ENCODE results near the gene DLGAP1.

Gene DLGAP1

DNA sequence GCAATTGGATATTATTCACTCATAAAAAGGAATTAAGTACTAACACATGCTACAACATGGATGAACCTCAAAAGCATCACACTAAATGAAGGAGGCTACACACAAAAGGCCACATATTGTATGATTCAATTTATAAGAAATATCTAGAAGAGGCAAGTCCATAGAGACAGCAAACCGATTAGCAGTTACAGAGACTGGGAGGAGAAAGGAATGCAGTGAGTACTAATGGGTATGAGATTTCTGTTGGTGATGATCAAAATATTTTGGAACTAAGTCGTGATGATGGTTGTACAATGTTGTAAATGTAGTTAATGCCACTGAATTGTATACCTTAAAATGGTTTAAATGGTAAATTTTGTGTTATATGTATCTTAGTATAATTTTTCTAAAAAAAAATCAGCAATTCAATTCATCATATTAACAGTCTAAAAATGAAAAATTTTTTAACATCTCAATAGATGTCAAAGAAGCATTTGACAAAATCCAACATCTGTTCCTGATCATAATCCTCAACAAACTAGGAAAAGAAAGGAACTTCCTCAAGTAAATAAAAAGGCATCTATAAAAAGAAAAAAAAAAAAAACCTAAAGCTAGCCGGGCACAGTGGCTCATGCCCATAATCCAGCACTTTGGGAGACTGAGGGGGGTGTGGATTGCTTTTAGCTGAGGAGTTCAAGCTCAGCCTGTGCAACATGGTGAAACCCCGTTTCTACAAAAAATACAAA lies 907.1 kb downstream of the DLGAP1 start:
- Histone ChIP-seq H3K79me2 (ENCODE audit: insufficient read depth, low read length) (no peaks in the 10 kb centered on the region), H3K9ac (ENCODE audit: low read length) (no peak overlapping the region), H3K9me3 (ENCODE audit: insufficient read depth, low read length) (no peaks in the 10 kb centered on the region), H3F3A (ENCODE audit: insufficient read depth) (no peaks in the 10 kb centered on the region), H3K9me2 (replicated peaks; ENCODE audit: insufficient read depth, low read length) (no peaks in the 10 kb centered on the region), H3K4me3 (ENCODE audit: insufficient read depth, low read length, poor library complexity, severe bottlenecking) (no peak overlapping the region), H3K36me3 (ENCODE audit: low read length) (no peaks in the 10 kb centered on the region), H3K27ac (ENCODE audit: low read depth, low read length) (no peak overlapping the region), H3K4me2 (ENCODE audit: low read depth, low read length, poor library complexity, severe bottlenecking) (no peak overlapping the region), H2AFZ (ENCODE audit: low read depth, low read length, severe bottlenecking) (no peak overlapping the region), H4K20me1 (ENCODE audit: low read depth, low read length) (no peaks in the 10 kb centered on the region), H3K27me3 (ENCODE audit: low read length) (no peaks in the 10 kb centered on the region)
- TF ChIP-seq, protein P1, sequence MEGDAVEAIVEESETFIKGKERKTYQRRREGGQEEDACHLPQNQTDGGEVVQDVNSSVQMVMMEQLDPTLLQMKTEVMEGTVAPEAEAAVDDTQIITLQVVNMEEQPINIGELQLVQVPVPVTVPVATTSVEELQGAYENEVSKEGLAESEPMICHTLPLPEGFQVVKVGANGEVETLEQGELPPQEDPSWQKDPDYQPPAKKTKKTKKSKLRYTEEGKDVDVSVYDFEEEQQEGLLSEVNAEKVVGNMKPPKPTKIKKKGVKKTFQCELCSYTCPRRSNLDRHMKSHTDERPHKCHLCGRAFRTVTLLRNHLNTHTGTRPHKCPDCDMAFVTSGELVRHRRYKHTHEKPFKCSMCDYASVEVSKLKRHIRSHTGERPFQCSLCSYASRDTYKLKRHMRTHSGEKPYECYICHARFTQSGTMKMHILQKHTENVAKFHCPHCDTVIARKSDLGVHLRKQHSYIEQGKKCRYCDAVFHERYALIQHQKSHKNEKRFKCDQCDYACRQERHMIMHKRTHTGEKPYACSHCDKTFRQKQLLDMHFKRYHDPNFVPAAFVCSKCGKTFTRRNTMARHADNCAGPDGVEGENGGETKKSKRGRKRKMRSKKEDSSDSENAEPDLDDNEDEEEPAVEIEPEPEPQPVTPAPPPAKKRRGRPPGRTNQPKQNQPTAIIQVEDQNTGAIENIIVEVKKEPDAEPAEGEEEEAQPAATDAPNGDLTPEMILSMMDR (IDR thresholded peaks at IDR 0.05; ENCODE audit: insufficient read depth, low read length, poor library complexity, severe bottlenecking): no peak

DNA sequence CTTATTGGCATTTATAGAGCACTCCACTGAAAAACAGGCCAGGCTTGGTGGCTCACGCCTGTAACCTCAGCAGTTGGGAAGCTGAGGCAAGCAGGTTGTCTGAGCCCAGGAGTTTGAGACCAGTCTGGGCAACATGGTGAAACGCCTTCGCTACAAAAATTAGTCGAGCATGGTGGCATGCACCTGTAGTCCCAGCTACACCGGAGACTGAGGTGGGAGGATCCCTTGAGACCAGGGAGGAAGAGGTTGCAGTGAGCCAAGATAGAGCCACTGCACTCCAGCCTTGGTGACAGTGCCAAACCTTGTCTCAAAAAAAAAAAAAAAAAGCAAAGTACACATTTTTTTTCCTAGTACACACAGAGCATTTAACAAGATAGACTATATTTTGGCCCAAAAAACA lies 909.0 kb downstream of the DLGAP1 start:
- H3K9ac ChIP-seq (ENCODE audit: low read length): no peak overlapping the region
- no peak overlapping the region for H3K27ac ChIP-seq (ENCODE audit: low read depth, low read length)
- H3K79me2 ChIP-seq (ENCODE audit: insufficient read depth, low read length): no peaks in the 10 kb centered on the region
- H3K9me3 ChIP-seq (ENCODE audit: insufficient read depth, low read length): no peaks in the 10 kb centered on the region
- no peaks in the 10 kb centered on the region for H3F3A ChIP-seq (ENCODE audit: insufficient read depth)
- H3K36me3 ChIP-seq (ENCODE audit: low read length): no peaks in the 10 kb centered on the region
- no peaks in the 10 kb centered on the region for H4K20me1 ChIP-seq (ENCODE audit: low read depth, low read length)
- no peaks in the 10 kb centered on the region for H3K27me3 ChIP-seq (ENCODE audit: low read length)
- no peak overlapping the region for H3K4me2 ChIP-seq (ENCODE audit: low read depth, low read length, poor library complexity, severe bottlenecking)
- TF ChIP-seq, protein P1 (IDR thresholded peaks at IDR 0.05; ENCODE audit: insufficient read depth, low read length, poor library complexity, severe bottlenecking): no peak
- no peak for TF ChIP-seq EZH2phosphoT487 (conservative IDR thresholded peaks at IDR 0.05; ENCODE audit: low read length)
- no peak overlapping the region for H3K4me3 ChIP-seq (ENCODE audit: insufficient read depth, low read length, poor library complexity, severe bottlenecking)
- H3K9me2 ChIP-seq (replicated peaks; ENCODE audit: insufficient read depth, low read length): no peaks in the 10 kb centered on the region
- no peak overlapping the region for H2AFZ ChIP-seq (ENCODE audit: low read depth, low read length, severe bottlenecking)

DNA sequence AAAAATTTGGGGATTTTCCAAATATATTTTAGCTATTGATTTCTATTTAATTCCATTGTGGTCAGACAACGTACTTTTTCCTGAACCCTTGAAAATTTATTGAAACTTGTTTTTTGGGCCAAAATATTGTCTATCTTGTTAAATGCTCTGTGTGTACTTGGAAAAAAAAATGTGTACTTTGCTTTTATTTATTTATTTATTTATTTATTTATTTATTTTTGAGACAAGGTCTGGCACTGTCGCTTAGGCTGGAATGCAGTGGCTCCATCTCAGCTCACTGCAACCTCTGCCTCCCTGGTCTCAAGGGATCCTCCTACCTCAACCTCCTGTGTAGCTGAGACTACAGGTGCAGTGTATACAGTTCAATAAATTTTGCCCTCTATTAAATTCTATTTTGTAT lies 910.6 kb downstream of the DLGAP1 start:
- H3K9me3 ChIP-seq (ENCODE audit: insufficient read depth, low read length): no peaks in the 10 kb centered on the region
- H2AFZ ChIP-seq (ENCODE audit: low read depth, low read length, severe bottlenecking): no peak overlapping the region
- H3K27ac ChIP-seq (ENCODE audit: low read depth, low read length): no peak overlapping the region
- no peak overlapping the region for H3K4me2 ChIP-seq (ENCODE audit: low read depth, low read length, poor library complexity, severe bottlenecking)
- no peaks in the 10 kb centered on the region for H3K9me2 ChIP-seq (replicated peaks; ENCODE audit: insufficient read depth, low read length)
- H3K9ac ChIP-seq (ENCODE audit: low read length): no peak overlapping the region
- H3K36me3 ChIP-seq (ENCODE audit: low read length): no peaks in the 10 kb centered on the region
- TF ChIP-seq, protein P1 (IDR thresholded peaks at IDR 0.05; ENCODE audit: insufficient read depth, low read length, poor library complexity, severe bottlenecking): no peak
- TF ChIP-seq EZH2phosphoT487 (conservative IDR thresholded peaks at IDR 0.05; ENCODE audit: low read length): no peak
- no peaks in the 10 kb centered on the region for H3F3A ChIP-seq (ENCODE audit: insufficient read depth)
- H3K27me3 ChIP-seq (ENCODE audit: low read length): no peaks in the 10 kb centered on the region
- no peaks in the 10 kb centered on the region for H4K20me1 ChIP-seq (ENCODE audit: low read depth, low read length)
- no peaks in the 10 kb centered on the region for H3K79me2 ChIP-seq (ENCODE audit: insufficient read depth, low read length)
- no peak overlapping the region for H3K4me3 ChIP-seq (ENCODE audit: insufficient read depth, low read length, poor library complexity, severe bottlenecking)
